HEK293 (cell line): Measurements from ENCODE around the gene RTN4.

Source experiments
- CTCF ChIP-seq: fragments of 450-650 bp; formaldehyde crosslinking; IDR thresholded peaks from 2 replicates; pipeline ENCODE4 v1.5.1; 2016; ENCODE audit warnings: missing biosample characterization, missing genetic modification characterization
- EGR2 ChIP-seq: fragments of 450-650 bp; formaldehyde crosslinking; IDR thresholded peaks from 2 replicates; pipeline ENCODE4 v1.5.1; 2016; ENCODE audit warnings: low read depth, missing biosample characterization, missing genetic modification characterization
- TCF7L2 ChIP-seq: IDR thresholded peaks from 2 replicates; pipeline ENCODE4 v1.6.1; 2011; ENCODE audit warnings: low read depth, mild to moderate bottlenecking, inconsistent platforms, low read length, moderate library complexity, borderline replicate concordance
- ZNF274 ChIP-seq, 2 experiments: fragments of 200-500 bp in 1 of 2; fragments of 450-650 bp in 1 of 2; sonication (Bioruptor generic) in 1 of 2; formaldehyde crosslinking in 1 of 2; IDR thresholded peaks; 2 replicates each; pipeline versions ENCODE4 v1.5.1 to v1.6.1; 2014 to 2016; ENCODE audit warnings: borderline replicate concordance in 1 of 2, inconsistent platforms in 1 of 2, low read length in 1 of 2, missing biosample characterization in 1 of 2, missing genetic modification characterization in 1 of 2
- ZNF324 ChIP-seq: fragments of 450-650 bp; formaldehyde crosslinking; IDR thresholded peaks from 2 replicates; pipeline ENCODE4 v1.5.1; 2016; ENCODE audit warnings: missing biosample characterization, missing genetic modification characterization
- ZNF449 ChIP-seq: fragments of 450-650 bp; formaldehyde crosslinking; IDR thresholded peaks from 2 replicates; pipeline ENCODE4 v1.5.1; 2017; ENCODE audit warnings: missing biosample characterization, mild to moderate bottlenecking, missing genetic modification characterization, moderate library complexity
- ZNF473 ChIP-seq: fragments of 450-650 bp; formaldehyde crosslinking; IDR thresholded peaks from 2 replicates; pipeline ENCODE4 v1.5.1; 2017; ENCODE audit warnings: missing biosample characterization, missing genetic modification characterization
- ZNF792 ChIP-seq: fragments of 450-650 bp; formaldehyde crosslinking; IDR thresholded peaks from 2 replicates; pipeline ENCODE4 v1.5.1; 2016; ENCODE audit warnings: missing biosample characterization, missing genetic modification characterization
- ZSCAN30 ChIP-seq: fragments of 450-650 bp; IDR thresholded peaks from 2 replicates; pipeline ENCODE4 v1.5.1; 2018; ENCODE audit warnings: missing biosample characterization, mild to moderate bottlenecking, missing genetic modification characterization, moderate library complexity
- TF ChIP-seq, protein P1 (sequence below): fragments of 450-650 bp; formaldehyde crosslinking; IDR thresholded peaks from 2 replicates; pipeline ENCODE4 v1.5.1; 2016; ENCODE audit warnings: missing biosample characterization, missing genetic modification characterization
- TF ChIP-seq, protein P2 (sequence below): fragments of 450-650 bp; formaldehyde crosslinking; IDR thresholded peaks from 2 replicates; pipeline ENCODE4 v1.5.1; 2016; ENCODE audit warnings: missing biosample characterization, missing genetic modification characterization

DNA sequence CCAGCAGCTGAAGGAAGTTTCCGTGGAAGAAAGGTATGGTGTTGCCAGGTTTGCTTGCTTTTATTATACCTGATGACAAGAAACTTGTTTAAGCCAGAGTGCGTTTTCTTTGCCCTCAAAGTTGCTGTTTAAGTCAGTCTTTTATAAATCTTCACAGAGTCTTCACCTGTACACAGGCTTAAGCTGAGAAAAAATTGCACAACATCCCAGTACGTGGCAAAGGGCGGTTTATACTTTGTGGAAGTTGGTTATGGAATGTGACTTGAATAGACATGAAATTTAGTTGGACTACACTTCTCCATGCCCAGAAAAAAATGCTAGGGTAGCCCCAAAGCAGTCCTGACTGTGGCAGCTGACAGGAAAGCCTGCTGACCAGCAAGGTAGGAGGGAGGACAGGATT, 121.5 kb downstream of the RTN4 start:
- no peak for TF ChIP-seq EGR2 (tag by site-specific recombination)
- no peak for TF ChIP-seq ZNF449
- TF ChIP-seq CTCF (tag by site-specific recombination): no peak
- TF ChIP-seq, protein P1, sequence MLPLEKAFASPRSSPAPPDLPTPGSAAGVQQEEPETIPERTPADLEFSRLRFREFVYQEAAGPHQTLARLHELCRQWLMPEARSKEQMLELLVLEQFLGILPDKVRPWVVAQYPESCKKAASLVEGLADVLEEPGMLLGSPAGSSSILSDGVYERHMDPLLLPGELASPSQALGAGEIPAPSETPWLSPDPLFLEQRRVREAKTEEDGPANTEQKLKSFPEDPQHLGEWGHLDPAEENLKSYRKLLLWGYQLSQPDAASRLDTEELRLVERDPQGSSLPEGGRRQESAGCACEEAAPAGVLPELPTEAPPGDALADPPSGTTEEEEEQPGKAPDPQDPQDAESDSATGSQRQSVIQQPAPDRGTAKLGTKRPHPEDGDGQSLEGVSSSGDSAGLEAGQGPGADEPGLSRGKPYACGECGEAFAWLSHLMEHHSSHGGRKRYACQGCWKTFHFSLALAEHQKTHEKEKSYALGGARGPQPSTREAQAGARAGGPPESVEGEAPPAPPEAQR: no peak
- TF ChIP-seq ZSCAN30 (tag by site-specific recombination): no peak
- no peak for TF ChIP-seq ZNF324
- TF ChIP-seq ZNF473 (tag by site-specific recombination): no peak
- TF ChIP-seq, protein P2, sequence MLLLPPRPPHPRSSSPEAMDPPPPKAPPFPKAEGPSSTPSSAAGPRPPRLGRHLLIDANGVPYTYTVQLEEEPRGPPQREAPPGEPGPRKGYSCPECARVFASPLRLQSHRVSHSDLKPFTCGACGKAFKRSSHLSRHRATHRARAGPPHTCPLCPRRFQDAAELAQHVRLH: no peak
- no peak for TF ChIP-seq ZNF792 (tag by site-specific recombination)
- TF ChIP-seq TCF7L2: no peak
- TF ChIP-seq ZNF274 (IDR thresholded peaks at IDR 0.05; ENCODE audit: low read length): no peak
- no peak for TF ChIP-seq ZNF274 (tag by site-specific recombination; IDR thresholded peaks at IDR 0.05; ENCODE audit: borderline replicate concordance)
